GM06990 (cell line): Measurements from ENCODE around the gene LHFPL6.
"Not testable (repeated sequence)": the region's sequence is repeated elsewhere in the genome, so short reads cannot be mapped to it uniquely, and the experiment has no call there.

Source experiments
- DNase-seq: peaks from one replicate; pipeline ENCODE4 v3.0.0-alpha.2; 2011; ENCODE audit not compliant: insufficient read length; ENCODE audit errors: extremely low read depth
- H3K27me3 ChIP-seq: replicated peaks from 2 replicates; pipeline ENCODE4 v1.6.0; 2011; ENCODE audit warnings: low read length; ENCODE audit not compliant: control insufficient read depth, insufficient read depth
- H3K36me3 ChIP-seq: 2 replicates; pipeline ENCODE4 v1.5.1; 2011; ENCODE audit warnings: low read length; ENCODE audit not compliant: control insufficient read depth, insufficient read depth
- H3K4me3 ChIP-seq: replicated peaks from 2 replicates; pipeline ENCODE4 v1.5.1; 2011; ENCODE audit warnings: low read depth, mild to moderate bottlenecking, control low read depth, low read length
- TF ChIP-seq, protein P1 (sequence below): IDR thresholded peaks from 2 replicates; pipeline ENCODE4 v1.5.1; 2011; ENCODE audit warnings: low read length, control low read depth, mild to moderate bottlenecking, inconsistent platforms; ENCODE audit not compliant: insufficient read depth, poor library complexity, severe bottlenecking

The LHFPL6 gene

DNA sequence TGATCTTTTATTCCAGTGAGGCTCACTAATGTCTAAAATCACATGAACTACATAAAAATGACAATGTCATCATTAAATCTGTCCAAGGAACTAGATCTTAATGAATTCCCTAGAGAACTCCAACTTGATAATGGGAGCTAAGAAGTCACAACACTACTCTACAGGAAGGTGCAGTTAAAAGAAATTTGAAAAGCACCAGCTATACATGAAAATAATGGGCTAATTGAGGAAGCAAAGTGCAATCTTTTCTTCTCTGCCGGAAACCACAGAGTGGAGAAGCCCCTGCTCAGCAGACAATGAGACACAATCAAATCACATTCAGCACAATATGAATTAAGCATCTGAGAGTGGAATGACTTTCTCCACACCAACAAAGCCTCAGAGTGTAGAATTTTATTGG, 261.7 kb downstream of the LHFPL6 start:
- no peaks in the 10 kb centered on the region for H3K27me3 ChIP-seq
- no peak overlapping the region for H3K4me3 ChIP-seq
- TF ChIP-seq, protein P1, sequence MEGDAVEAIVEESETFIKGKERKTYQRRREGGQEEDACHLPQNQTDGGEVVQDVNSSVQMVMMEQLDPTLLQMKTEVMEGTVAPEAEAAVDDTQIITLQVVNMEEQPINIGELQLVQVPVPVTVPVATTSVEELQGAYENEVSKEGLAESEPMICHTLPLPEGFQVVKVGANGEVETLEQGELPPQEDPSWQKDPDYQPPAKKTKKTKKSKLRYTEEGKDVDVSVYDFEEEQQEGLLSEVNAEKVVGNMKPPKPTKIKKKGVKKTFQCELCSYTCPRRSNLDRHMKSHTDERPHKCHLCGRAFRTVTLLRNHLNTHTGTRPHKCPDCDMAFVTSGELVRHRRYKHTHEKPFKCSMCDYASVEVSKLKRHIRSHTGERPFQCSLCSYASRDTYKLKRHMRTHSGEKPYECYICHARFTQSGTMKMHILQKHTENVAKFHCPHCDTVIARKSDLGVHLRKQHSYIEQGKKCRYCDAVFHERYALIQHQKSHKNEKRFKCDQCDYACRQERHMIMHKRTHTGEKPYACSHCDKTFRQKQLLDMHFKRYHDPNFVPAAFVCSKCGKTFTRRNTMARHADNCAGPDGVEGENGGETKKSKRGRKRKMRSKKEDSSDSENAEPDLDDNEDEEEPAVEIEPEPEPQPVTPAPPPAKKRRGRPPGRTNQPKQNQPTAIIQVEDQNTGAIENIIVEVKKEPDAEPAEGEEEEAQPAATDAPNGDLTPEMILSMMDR = no peak
- DNase-seq = no peak
- H3K36me3 ChIP-seq = no peaks in the 10 kb centered on the region

DNA sequence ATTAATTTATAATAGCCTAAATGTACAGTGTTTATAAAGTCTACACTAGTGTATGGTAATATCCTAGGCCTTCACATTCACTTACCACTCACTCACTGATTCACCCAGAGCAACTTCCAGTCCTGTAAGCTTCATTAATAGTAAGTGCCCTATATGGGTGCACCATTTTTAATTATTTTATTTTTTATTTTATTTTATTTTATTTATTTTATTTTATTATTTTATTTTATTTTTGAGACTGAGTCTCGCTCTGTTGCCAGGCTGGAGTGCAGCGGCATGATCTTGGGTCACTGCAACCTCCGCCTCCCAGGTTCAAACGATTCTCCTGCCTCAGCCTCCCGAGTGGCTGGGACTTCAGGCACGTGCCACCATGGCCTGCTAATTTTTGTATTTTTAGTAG, 264.9 kb downstream of the LHFPL6 start:
- not testable (repeated sequence) for H3K4me3 ChIP-seq, DNase-seq, H3K36me3 ChIP-seq, H3K27me3 ChIP-seq

GRCh38 chr13:39336937-39337336, 266.1 kb downstream of the LHFPL6 start:
- TF ChIP-seq, protein P1 = no peak
- Histone ChIP-seq H3K27me3 (no peaks in the 10 kb centered on the region), H3K4me3 (no peak overlapping the region), H3K36me3 (no peaks in the 10 kb centered on the region)
- no peak for DNase-seq

DNA sequence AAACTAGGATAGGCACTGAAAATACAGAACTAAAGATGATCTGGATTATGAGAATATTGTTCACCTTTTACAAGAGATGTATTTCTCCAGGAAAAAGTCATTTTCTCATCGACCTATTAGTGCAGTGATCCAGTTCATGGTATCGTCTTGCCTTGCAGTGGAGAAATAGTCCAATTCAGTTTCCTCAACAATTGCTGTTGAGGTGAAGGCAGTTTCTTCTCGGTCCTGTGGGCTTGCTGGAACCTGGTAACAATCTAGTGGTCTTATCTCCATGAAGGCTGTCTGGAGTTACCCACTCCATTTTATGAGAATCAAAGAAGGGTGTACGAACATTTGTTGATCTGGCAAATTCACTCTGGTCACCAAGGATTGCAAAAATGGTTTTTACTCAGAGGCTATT, 266.8 kb downstream of the LHFPL6 start:
- TF ChIP-seq, protein P1 = no peak
- no peak for DNase-seq
- Histone ChIP-seq H3K4me3 (no peak overlapping the region), H3K27me3 (no peaks in the 10 kb centered on the region), H3K36me3 (no peaks in the 10 kb centered on the region)

- DNase-seq = no peak
- Histone ChIP-seq H3K27me3 (no peaks in the 10 kb centered on the region), H3K4me3 (no peak overlapping the region), H3K36me3 (no peaks in the 10 kb centered on the region)
- TF ChIP-seq, protein P1 = no peak
Measured at GRCh38 chr13:39335721-39336120, 267.3 kb downstream of the LHFPL6 start.

- TF ChIP-seq, protein P1 = no peak
- H3K4me3 ChIP-seq = no peak overlapping the region
Measured at GRCh38 chr13:39330504-39330903, 272.5 kb downstream of the LHFPL6 start.

More at GRCh38 chr13:39330504-39330903, 272.5 kb downstream of the LHFPL6 start:
- no peaks in the 10 kb centered on the region for H3K27me3 ChIP-seq
- H3K36me3 ChIP-seq = no peaks in the 10 kb centered on the region
- DNase-seq = no peak
